NCI-H2171 treated with DMSO at 0.1 percent for 48 hours (cell line): ENCODE measurements around the gene C1RL.

ENCODE experiments used
- DNase-seq: peaks from one replicate; lab custom pipeline; 2025; lab: John Stamatoyannopoulos, UW

C1RL gene

DNA sequence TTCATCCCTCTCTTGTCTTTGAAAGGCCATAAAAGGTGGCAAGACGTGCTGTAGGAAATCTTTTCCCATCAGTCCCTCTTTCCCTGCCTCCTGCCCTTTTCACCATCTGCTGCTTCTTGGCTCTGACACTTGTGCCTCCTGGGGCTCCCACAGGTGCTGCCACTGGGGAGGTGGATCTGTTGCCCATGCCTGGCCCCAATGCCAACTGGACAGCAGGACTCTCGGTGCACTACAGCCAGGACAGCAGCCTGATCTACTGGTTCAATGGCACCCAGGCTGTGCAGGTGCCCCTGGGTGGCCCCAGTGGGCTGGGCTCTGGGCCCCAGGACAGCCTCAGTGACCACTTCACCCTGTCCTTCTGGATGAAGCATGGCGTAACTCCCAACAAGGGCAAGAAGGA is 27.7 kb upstream of the C1RL start:
- no peak for DNase-seq

DNA sequence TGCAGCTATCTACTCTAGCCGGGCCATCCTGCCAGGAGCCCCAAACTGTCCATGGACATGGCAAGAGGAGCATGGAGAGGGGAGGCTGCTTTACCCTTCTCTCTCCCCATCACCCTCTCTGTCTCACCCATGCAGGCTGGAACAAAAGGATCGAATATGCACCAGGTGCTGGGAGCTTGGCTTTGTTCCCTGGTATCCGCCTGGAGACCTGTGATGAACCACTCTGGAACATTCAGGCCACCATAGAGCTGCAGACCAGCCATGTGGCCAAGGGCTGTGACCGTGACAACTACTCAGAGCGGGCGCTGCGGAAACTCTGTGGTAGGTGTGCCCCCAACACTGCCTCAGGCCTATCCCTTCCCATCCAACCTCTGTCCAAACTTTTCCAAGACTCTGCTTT is 27.1 kb upstream of the C1RL start:
- DNase-seq, result no peak

- no peak for DNase-seq
These were observed 25.6 kb upstream of the C1RL start for GRCh38 chr12:7134396-7135166.

DNA sequence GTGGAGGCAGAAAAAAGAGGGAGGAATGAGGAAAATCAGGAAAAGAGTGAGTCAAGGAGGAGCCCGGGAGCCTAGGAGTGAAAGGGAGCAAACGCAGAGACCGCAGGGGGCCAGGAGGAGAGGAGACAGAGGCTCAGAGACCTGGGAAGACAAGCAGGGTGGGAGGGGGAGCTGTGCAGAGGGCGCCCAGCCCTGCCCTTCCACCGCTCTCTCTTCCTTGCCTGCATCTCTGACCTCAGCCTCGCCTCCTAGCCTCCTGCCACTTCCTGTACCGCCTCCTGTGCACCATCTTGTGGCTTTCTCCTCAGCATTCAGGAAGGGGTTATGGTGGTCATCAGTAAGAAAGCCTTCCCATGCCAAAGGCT is 22.5 kb upstream of the C1RL start:
- DNase-seq, result no peak

- DNase-seq, result peak; percentile 93
These were observed 21.9 kb upstream of the C1RL start for GRCh38 chr12:7130701-7131501.

- peak; percentile 100 for DNase-seq
These were observed 21.1 kb upstream of the C1RL start, which contains the start of gene CLSTN3 for GRCh38 chr12:7129872-7130691. Gene CLSTN3, plus strand, starts transcription at chr12:7130371. Its CDS starts 278 bp downstream, at chr12:7130649.

- no peak for DNase-seq
These were observed 20.4 kb upstream of the C1RL start for GRCh38 chr12:7129287-7129871.

DNA sequence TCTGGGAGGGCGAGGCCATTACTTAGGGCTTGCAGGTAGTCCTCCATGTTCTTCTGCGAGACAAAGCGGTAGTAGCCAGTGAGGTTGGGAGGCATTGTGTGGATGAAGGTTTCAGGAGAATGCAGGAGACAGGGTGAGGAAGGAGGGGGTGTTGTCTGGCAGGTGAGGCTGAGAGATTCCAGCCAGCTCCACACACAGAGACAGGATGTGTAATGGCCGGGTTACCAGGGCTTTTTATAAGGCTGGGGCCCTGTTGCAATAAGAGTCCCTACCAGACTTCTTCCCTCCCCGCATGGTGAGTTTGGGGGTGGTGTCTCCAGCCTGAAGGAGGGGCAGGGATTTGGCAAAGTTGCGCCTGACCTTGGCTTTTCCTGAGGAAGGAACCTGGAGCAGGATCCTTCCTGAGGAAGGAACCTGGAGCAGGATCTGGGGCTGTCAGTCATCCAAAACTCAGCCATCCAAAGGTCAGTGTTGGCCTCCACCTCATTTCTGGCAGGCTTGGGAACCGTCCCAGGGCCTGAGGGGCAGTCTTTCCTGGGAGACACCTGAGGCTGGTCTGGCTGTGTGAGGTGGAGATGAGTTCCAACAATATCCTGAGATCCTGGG is 19.8 kb upstream of the C1RL start, which contains the start of gene RBP5:
Gene RBP5, minus strand, starts transcription at position 209 of the 606 bp plus-strand sequence. Its CDS starts 114 bp downstream, at position 95.
- no peak for DNase-seq

DNA sequence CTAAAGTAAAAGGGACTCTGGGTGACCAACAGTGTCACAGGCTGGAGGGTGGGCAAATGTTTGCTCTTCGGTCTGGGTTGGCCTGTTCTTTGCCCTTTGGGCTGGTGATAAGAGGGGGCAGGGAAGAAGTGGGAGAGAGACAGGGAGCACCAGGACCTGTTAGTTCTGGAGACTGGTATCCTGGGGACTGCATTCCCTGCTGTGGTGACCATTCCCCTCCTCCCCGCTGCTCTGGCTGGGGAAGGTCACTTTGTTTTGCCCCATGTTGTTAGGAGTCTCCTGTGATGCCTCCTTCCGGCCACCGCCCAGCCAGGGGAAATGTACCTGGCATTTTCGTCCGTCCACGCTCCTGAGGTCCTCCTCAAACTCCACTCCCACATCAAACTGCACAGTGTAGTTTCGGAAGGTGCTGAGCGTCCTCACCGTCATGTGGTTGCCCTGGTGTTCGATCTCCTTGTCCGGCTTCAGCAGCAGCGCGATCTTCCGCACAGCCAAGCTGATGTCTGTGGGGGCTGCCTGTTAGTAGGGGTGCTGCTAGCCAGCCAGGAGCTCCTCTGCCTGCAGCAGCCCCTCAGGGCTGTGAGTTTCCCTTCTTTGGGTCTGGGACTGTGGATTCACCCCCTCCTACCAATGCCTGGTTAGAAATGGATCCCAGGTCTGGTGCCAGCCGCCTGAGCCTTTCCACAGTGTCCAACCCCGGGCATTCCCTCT is 19.1 kb upstream of the C1RL start:
- DNase-seq, result no peak

GRCh38 chr12:7125632-7126227 is 16.7 kb upstream of the C1RL start:
- DNase-seq, result no peak

GRCh38 chr12:7123806-7124522 is 14.9 kb upstream of the C1RL start:
- DNase-seq, result no peak

DNA sequence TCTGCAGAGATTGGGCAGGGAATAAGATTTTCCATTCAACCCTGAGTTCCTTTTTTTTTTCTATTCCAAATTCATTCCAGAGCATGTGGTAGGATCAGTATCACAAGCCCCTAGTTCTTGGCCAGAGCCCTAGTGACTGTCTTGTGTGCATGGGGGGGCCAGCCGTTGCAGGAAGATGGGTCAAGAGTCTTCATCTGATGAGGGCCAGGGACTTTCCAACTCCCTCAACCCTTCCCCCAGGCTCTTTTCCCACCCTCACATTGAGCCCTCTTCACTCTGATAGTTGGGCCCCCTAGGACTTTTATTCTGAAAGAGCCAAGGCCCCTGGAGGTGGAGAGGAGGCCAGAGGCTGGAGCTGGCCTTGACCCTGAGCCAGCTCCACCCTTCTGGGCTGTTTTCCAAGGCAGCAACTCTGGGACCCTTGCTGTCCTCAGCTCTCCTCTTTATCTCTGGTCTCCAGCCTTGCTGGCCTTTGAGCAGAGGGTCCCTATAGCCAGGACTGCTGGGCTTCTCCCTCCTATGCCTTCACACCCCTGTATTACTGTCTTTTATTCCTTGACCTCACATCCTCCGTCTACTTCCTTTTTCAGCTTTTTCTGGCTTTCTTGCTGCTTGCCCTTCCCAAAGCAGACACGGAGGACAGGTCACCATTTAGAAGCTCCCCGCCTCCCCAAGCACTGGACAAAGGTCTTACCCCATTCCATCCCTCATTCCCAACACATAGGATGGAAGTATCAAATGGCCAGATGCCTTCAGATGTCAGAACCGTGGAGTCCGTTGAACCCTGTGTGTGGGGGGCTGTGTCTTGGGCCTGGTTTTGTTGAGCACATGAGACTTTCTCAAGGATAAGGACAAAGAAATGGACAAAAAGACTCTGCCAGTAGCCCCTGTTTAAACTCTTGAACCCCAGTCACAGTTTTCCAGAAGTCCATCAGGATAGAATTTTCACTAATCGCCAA is 14.1 kb upstream of the C1RL start:
- no peak for DNase-seq

GRCh38 chr12:7121324-7121723 is 12.3 kb upstream of the C1RL start:
- DNase-seq, result no peak

DNA sequence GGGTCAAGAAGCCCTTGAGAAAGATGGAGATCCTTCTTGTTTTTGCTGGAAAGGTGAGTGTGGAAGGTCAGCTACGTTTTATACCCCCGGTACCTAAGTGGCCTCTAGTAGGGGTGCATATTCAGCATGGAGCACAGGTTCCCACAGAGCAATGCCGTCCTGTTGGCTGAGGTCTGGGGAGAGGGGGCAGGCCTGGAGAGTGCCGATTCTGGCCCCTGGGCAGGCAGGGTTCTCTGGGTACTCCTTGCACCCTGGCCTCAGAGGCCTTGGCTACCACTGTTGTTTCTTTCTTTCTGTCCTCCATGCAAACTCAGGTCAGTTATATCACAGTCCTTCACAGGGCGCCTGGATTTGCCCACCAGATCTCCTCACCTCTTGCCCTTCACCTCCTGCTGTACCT is 11.2 kb upstream of the C1RL start:
- DNase-seq, result no peak

DNA sequence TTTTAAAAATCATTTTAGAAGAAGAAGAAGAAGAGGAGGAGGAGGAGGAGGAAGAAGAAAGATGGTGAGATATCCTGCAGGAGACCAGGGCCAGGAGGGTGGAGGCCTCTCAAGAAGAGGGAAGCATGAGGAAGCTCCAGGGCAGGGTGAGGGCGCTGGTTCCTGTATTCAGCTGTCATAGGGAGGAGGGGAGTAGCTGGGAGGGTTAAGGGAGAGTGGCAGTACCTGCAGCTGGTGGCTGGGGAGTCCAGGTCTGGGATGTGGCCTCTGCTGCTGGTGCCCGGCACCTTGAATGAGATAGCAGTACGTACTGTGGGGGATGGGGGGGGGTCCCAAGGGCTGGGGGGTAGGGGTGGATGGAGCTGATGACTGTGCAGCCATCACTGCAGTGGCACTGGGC is 9.9 kb upstream of the C1RL start:
- no peak for DNase-seq

GRCh38 chr12:7117670-7118069 is 8.7 kb upstream of the C1RL start:
- DNase-seq, result no peak

DNA sequence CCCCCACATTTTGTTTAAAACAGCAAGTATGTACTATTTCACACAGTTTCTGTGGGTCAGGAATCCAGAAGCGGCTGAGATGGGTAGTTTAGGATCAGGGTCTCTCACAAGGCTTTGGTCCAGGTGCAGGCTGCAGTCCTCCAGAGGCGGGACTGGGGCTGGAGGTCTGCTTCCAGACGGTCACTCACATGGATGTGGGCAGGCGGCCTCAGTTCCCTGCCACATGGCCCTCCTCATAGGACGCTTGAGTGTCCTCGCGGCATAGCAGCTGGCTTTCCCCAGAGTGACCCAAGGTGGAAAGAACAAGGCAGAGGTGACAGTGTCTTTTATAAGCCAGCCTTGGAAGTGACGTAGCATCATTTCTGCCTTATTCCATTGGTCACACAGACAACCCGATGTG is 7.9 kb upstream of the C1RL start:
- DNase-seq, result no peak

- DNase-seq, result no peak
These were observed 7.2 kb upstream of the C1RL start for GRCh38 chr12:7116196-7116595.

- no peak for DNase-seq
These were observed 5.8 kb upstream of the C1RL start for GRCh38 chr12:7114851-7115250.
